ENCODE data around the gene MAP3K4.
"Not testable (repeated sequence)": the region's sequence is repeated elsewhere in the genome, so short reads cannot be mapped to it uniquely, and the experiment has no call there.

Gene MAP3K4

GRCh38 chr6:160971171-160971570, 20.4 kb upstream of the MAP3K4 start:
- TF ChIP-seq, protein P1, sequence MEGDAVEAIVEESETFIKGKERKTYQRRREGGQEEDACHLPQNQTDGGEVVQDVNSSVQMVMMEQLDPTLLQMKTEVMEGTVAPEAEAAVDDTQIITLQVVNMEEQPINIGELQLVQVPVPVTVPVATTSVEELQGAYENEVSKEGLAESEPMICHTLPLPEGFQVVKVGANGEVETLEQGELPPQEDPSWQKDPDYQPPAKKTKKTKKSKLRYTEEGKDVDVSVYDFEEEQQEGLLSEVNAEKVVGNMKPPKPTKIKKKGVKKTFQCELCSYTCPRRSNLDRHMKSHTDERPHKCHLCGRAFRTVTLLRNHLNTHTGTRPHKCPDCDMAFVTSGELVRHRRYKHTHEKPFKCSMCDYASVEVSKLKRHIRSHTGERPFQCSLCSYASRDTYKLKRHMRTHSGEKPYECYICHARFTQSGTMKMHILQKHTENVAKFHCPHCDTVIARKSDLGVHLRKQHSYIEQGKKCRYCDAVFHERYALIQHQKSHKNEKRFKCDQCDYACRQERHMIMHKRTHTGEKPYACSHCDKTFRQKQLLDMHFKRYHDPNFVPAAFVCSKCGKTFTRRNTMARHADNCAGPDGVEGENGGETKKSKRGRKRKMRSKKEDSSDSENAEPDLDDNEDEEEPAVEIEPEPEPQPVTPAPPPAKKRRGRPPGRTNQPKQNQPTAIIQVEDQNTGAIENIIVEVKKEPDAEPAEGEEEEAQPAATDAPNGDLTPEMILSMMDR (IDR thresholded peaks at IDR 0.05; ENCODE audit: control insufficient read depth, extremely low read depth, insufficient read depth), result no peak
- DNase-seq (ENCODE audit: low read depth), result no peak
- no peak overlapping the region for H3K4me3 ChIP-seq (ENCODE audit: low read depth, low read length)

DNA sequence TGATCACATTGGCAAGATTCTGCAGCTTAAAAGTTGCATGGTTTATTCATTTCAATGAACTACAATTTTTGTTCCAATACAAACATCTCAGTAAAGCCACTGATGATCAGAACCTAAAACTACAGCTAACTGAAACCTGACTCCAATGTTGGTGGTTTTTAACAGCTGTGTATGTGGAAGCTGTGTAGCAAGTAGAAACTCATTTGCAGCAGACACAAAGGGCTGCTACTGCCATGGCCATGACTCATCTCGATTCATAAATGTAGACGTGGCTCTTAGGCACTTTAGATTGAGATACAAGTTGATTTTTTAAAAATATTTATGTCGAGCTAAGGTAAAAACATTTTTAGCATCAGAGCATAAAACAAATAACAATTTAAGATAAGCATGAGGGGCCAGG, 19.5 kb upstream of the MAP3K4 start:
- no peak overlapping the region for H3K4me3 ChIP-seq (ENCODE audit: low read depth, low read length)
- TF ChIP-seq, protein P1 (IDR thresholded peaks at IDR 0.05; ENCODE audit: control insufficient read depth, extremely low read depth, insufficient read depth), result no peak
- no peak for DNase-seq (ENCODE audit: low read depth)

DNA sequence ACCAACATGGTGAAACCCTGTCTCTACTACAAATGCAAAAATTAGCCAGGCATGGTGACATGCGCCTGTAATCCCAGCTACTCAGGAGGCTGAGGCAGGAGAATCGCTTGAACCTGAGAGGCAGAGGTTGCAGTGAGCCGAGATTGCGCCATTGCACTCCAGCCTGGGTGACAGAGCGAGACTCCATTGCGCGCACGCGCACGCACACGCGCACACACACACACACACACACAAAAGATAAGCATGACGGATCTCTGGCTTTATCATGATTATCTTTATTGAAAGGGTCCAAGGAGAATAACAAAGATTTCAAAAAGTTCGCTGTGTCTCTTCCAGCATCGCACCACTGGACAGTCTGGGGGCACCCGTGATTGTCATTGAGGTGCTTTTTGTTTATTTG, 19.0 kb upstream of the MAP3K4 start:
- DNase-seq (ENCODE audit: low read depth); H3K4me3 ChIP-seq (ENCODE audit: low read depth, low read length): not testable (repeated sequence)

GRCh38 chr6:160973311-160974250, 18.0 kb upstream of the MAP3K4 start:
- DNase-seq (ENCODE audit: low read depth), result no peak
- H3K4me3 ChIP-seq (ENCODE audit: low read depth, low read length), result no peak overlapping the region
- TF ChIP-seq, protein P1 (IDR thresholded peaks at IDR 0.05; ENCODE audit: control insufficient read depth, extremely low read depth, insufficient read depth), result no peak

DNA sequence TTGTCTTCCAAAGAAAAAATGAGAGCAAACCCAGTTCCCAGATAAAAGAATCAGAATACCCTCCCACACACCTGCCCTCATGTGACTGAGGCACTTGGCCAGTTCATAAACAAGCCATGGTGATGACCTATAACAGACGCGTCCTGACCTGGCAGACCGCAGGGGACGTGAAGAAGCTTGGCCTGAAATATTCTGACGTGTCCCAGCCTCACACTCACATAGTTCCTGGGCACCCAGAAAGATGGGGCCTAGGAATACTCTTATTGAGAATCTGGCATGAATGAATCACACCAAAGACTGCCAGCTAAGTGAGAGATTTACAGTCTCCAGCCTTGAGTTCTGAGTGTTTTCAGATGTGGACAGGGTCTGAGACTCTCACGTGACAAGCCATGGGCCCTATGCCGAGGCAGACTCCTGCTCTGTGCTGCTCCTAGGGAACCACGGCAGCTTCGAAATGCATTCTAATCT, 17.2 kb upstream of the MAP3K4 start:
- TF ChIP-seq, protein P1 (IDR thresholded peaks at IDR 0.05; ENCODE audit: control insufficient read depth, extremely low read depth, insufficient read depth), result no peak
- H3K4me3 ChIP-seq (ENCODE audit: low read depth, low read length), result no peak overlapping the region
- DNase-seq (ENCODE audit: low read depth), result no peak

DNA sequence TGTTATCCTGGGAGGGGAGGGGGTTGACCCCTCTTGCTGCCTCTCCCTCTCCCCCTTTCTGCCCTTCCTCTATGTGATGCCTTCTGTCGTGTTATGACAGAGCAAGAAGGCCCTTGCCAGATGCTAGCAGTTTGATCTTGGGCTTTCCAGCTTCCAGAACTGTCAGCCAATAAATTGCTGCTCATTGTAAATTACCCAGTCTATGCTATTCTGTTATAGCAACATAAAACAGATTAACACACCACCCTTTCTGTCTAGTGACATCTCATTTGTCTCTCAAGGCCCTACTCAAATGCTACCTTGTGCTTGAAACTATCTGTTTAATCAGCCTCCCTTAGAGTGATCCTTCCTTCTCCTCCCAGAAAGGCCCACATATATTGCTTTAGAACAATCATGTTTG, 16.4 kb upstream of the MAP3K4 start:
- no peak for DNase-seq (ENCODE audit: low read depth)
- TF ChIP-seq, protein P1 (IDR thresholded peaks at IDR 0.05; ENCODE audit: control insufficient read depth, extremely low read depth, insufficient read depth), result no peak
- no peak overlapping the region for H3K4me3 ChIP-seq (ENCODE audit: low read depth, low read length)

- DNase-seq (ENCODE audit: low read depth); H3K4me3 ChIP-seq (ENCODE audit: low read depth, low read length): not testable (repeated sequence)
Measured at GRCh38 chr6:160975961-160976360, 15.6 kb upstream of the MAP3K4 start.

Measured in LNCaP clone FGC (cell line).